Prostate gland (tissue), 2 donors: ENCODE data around the gene DGKZ.
"Not testable (repeated sequence)": the region's sequence is repeated elsewhere in the genome, so short reads cannot be mapped to it uniquely, and the experiment has no call there.

Experiments used
- CTCF ChIP-seq, 4 experiments: fragments of 200-600 bp in 2 of 4; fragments of 450-650 bp in 2 of 4; sonication (generic) in 2 of 4; IDR thresholded peaks; 1 replicate in 3 of 4; 2 replicates in 1 of 4; pipeline ENCODE4 v1.5.1; 2016 to 2019; ENCODE audit warnings: antibody characterized with exemption in 4 of 4, mild to moderate bottlenecking in 2 of 4, moderate library complexity in 2 of 4
- POLR2A ChIP-seq: fragments of 450-650 bp; IDR thresholded peaks from one replicate; pipeline ENCODE4 v1.6.1; 2016; ENCODE audit warnings: antibody characterized with exemption, mild to moderate bottlenecking
- POLR2AphosphoS5 ChIP-seq: sonication (generic); formaldehyde crosslinking; IDR thresholded peaks from one replicate; pipeline ENCODE4 v1.6.1; 2017; ENCODE audit warnings: antibody characterized with exemption

GRCh38 chr11:46379482-46380293, 32.4 kb downstream of the DGKZ start:
- TF ChIP-seq POLR2AphosphoS5; CTCF (IDR thresholded peaks at IDR 0.05): not testable (repeated sequence)
- peak; percentile 35 for TF ChIP-seq POLR2A
